HUES64 (cell line): ENCODE results near the gene ZNF282.
"Not testable (repeated sequence)": the region's sequence is repeated elsewhere in the genome, so short reads cannot be mapped to it uniquely, and the experiment has no call there.

Source experiments
- H3K27ac ChIP-seq: 2 replicates; pipeline ENCODE4 v1.7.0; 2013; ENCODE audit warnings: low read depth, low read length, inconsistent platforms
- H3K27me3 ChIP-seq: 2 replicates; pipeline ENCODE4 v1.6.1; 2013; ENCODE audit warnings: mild to moderate bottlenecking, low read length; ENCODE audit not compliant: insufficient read depth
- H3K36me3 ChIP-seq: 2 replicates; pipeline ENCODE4 v1.6.1; 2013; ENCODE audit warnings: mild to moderate bottlenecking, low read length; ENCODE audit not compliant: insufficient read depth
- H3K4me1 ChIP-seq: 2 replicates; pipeline ENCODE4 v1.6.1; 2013; ENCODE audit warnings: mild to moderate bottlenecking, low read length, moderate library complexity; ENCODE audit not compliant: insufficient read depth
- H3K4me3 ChIP-seq: 2 replicates; pipeline ENCODE4 v1.5.1; 2013; ENCODE audit warnings: mild to moderate bottlenecking, low read length, moderate library complexity
- H3K9ac ChIP-seq: 2 replicates; pipeline ENCODE4 v1.6.1; 2013; ENCODE audit warnings: mild to moderate bottlenecking, low read depth, low read length
- H3K9me3 ChIP-seq: 2 replicates; pipeline ENCODE4 v1.6.1; 2013; ENCODE audit warnings: low read depth, low read length; ENCODE audit not compliant: insufficient read depth
- WGBS: fragments of 150-250, 120-280 bp; methylation state at CpG from one replicate; pipeline ENCODE4 v1.1.7; 2013; ENCODE audit warnings: missing lambda C conversion rate; 5-methylcytosine and 5-hydroxymethylcytosine counted together

The ZNF282 gene

DNA sequence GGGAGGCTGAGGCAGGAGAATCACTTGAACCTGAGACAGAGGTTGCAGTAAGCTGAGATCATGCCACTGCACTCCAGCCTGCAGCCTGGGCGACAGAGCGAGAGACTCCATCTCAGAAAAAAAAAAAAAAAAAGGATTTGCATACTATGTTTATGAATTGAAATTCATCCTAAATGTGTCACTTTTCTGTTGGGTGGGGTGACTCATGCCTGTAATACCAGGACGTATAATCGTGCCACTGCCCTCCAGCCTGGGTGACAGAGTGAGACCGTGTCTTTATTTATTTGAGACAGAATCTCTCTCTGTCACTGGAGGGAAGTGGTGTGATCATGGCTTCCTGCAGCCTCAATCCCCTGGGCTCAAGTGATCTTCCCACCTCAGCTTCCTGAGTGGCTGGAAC lies 49.9 kb downstream of the ZNF282 start:
- Histone ChIP-seq H3K9ac (no peak overlapping the region), H3K27me3 (no peaks in the 10 kb centered on the region), H3K27ac (no peak overlapping the region), H3K9me3 (0 out of 2 replicates have a peak, but pooled peaks cover 2% of the 10 kb centered on the region), H3K4me3 (no peak overlapping the region), H3K36me3 (peaks cover 9% of the 10 kb centered on the region), H3K4me1 (no peaks in the 10 kb centered on the region)
- WGBS: 94% methylated on average over 5 of the region's 5 CpGs

GRCh38 chr7:149245744-149246143 lies 50.4 kb downstream of the ZNF282 start:
- 94% methylated on average over 4 of the region's 5 CpGs for WGBS
- Histone ChIP-seq H3K4me3 (no peak overlapping the region), H3K9me3 (0 out of 2 replicates have a peak, but pooled peaks cover 2% of the 10 kb centered on the region), H3K27me3 (no peaks in the 10 kb centered on the region), H3K36me3 (peaks cover 13% of the 10 kb centered on the region), H3K4me1 (no peaks in the 10 kb centered on the region), H3K27ac (no peak overlapping the region), H3K9ac (no peak overlapping the region)

GRCh38 chr7:149248777-149249176 lies 53.4 kb downstream of the ZNF282 start:
- 92% methylated on average over 3 of the region's 3 CpGs for WGBS
- Histone ChIP-seq H3K9me3 (no peaks in the 10 kb centered on the region), H3K4me1 (no peaks in the 10 kb centered on the region), H3K27ac (no peak overlapping the region), H3K27me3 (no peaks in the 10 kb centered on the region), H3K4me3 (no peak overlapping the region), H3K9ac (no peak overlapping the region), H3K36me3 (peaks cover 35% of the 10 kb centered on the region)

DNA sequence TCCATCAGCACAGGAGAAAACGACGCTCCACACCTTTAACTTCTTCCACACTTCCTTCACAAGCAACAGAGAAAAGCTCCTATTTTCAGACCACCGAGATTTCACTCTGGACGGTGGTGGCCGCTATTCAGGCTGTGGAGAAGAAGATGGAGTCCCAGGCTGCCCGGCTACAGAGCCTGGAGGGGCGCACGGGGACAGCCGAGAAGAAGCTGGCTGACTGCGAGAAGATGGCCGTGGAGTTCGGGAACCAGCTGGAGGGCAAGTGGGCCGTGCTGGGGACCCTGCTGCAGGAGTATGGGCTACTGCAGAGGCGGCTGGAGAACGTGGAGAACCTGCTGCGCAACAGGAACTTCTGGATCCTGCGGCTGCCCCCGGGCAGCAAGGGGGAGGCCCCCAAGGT lies 54.8 kb downstream of the ZNF282 start:
- not testable (repeated sequence) for H3K4me3 ChIP-seq, H3K9me3 ChIP-seq, H3K9ac ChIP-seq, H3K4me1 ChIP-seq, H3K27ac ChIP-seq, H3K27me3 ChIP-seq
- peaks cover 49% of the 10 kb centered on the region for H3K36me3 ChIP-seq
- WGBS: 96% methylated on average over 18 of the region's 18 CpGs

DNA sequence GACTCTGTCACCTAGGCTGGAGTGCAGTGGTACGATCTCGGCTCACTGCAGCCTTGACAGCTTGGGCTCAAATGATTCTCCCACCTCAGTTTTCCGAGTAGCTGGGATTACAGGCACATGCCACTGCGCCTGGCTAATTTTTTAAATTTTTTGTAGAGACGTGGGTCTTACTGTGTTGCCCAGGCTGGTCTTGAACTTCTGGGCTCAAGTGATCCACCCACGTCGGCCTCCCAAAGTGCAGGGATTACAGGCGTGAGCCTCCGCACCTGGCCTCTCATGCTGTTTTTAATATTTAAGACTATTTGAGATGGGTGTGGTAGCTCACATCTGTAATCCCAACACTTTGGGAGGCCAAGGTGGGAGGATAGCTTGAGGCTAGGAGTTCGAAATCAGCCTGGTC lies 56.2 kb downstream of the ZNF282 start:
- H3K9ac ChIP-seq, H3K27ac ChIP-seq, H3K27me3 ChIP-seq, H3K4me3 ChIP-seq, H3K4me1 ChIP-seq, H3K9me3 ChIP-seq: not testable (repeated sequence)
- whole genome bisulfite sequencing: 97% methylated on average over 10 of the region's 10 CpGs
- peaks cover 57% of the 10 kb centered on the region for H3K36me3 ChIP-seq

- Histone ChIP-seq H3K36me3 (peaks cover 57% of the 10 kb centered on the region), H3K4me3 (no peak overlapping the region), H3K9ac (no peak overlapping the region)
Observed at GRCh38 chr7:149252378-149252777, 57.0 kb downstream of the ZNF282 start.

DNA sequence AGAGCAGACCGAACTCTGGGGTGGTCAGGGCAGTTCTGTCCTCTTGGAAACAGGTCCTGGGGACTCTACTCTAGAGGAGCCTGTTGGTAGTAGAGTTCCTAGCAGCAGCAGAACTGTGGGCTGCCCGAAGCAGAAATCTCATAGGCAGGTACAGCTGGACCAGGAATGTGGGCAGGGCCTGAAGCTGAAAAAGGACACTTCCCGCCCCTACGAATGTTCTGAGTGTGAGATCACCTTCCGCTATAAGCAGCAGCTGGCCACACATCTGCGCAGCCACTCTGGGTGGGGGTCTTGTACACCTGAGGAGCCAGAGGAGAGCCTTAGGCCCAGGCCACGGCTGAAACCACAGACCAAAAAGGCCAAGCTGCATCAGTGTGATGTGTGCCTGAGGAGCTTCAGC lies 58.3 kb downstream of the ZNF282 start:
- Histone ChIP-seq H3K27ac (no peak overlapping the region), H3K36me3 (peaks cover 57% of the 10 kb centered on the region), H3K4me1 (no peaks in the 10 kb centered on the region), H3K4me3 (no peak overlapping the region), H3K9me3 (no peaks in the 10 kb centered on the region), H3K9ac (no peak overlapping the region), H3K27me3 (no peaks in the 10 kb centered on the region)
- WGBS: 95% methylated on average over 7 of the region's 7 CpGs

More at GRCh38 chr7:149252378-149252777, 57.0 kb downstream of the ZNF282 start:
- H3K9me3 ChIP-seq: no peaks in the 10 kb centered on the region
- H3K27ac ChIP-seq: no peak overlapping the region
- WGBS: 91% methylated on average over 2 of the region's 2 CpGs
- no peaks in the 10 kb centered on the region for H3K27me3 ChIP-seq
- no peaks in the 10 kb centered on the region for H3K4me1 ChIP-seq

GRCh38 chr7:149254181-149254858 lies 59.0 kb downstream of the ZNF282 start:
- Histone ChIP-seq H3K4me3 (no peak overlapping the region), H3K27me3 (no peaks in the 10 kb centered on the region), H3K27ac (no peak overlapping the region), H3K4me1 (no peaks in the 10 kb centered on the region), H3K36me3 (peaks cover 57% of the 10 kb centered on the region), H3K9ac (no peak overlapping the region), H3K9me3 (no peaks in the 10 kb centered on the region)
- WGBS: 97% methylated on average over 16 of the region's 16 CpGs

- Histone ChIP-seq H3K36me3 (peaks cover 54% of the 10 kb centered on the region), H3K9me3 (no peaks in the 10 kb centered on the region), H3K4me1 (no peaks in the 10 kb centered on the region), H3K27ac (no peak overlapping the region), H3K4me3 (no peak overlapping the region), H3K27me3 (no peaks in the 10 kb centered on the region), H3K9ac (no peak overlapping the region)
- 93% methylated on average over 3 of the region's 5 CpGs for WGBS
Observed at GRCh38 chr7:149255174-149255573, 59.8 kb downstream of the ZNF282 start.

DNA sequence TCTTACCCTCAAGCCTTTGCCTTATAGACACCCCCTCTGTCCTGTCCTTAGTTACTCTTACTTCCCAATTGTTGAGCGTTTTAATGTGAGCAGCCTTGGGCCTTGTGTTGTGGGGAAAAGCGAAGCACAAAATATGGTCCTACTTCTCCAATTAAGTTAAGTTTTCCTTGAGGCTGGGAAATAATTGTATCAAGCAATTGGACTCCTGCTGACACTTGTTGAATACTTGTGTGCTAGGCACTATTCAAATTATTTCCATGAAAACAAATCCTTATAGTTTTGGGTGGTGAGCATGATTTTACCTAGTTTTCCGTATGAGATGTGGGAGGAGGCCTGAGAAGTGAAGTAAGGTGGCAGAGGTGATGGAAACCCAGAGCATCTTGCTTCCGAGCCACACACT lies 61.2 kb downstream of the ZNF282 start:
- no peak overlapping the region for H3K4me3 ChIP-seq
- H3K9ac ChIP-seq: no peak overlapping the region
- peaks cover 44% of the 10 kb centered on the region for H3K36me3 ChIP-seq
- no peaks in the 10 kb centered on the region for H3K4me1 ChIP-seq
- 93% methylated on average over 2 of the region's 4 CpGs for WGBS
- no peak overlapping the region for H3K27ac ChIP-seq
- no peaks in the 10 kb centered on the region for H3K9me3 ChIP-seq
- peaks cover 8% of the 10 kb centered on the region for H3K27me3 ChIP-seq

DNA sequence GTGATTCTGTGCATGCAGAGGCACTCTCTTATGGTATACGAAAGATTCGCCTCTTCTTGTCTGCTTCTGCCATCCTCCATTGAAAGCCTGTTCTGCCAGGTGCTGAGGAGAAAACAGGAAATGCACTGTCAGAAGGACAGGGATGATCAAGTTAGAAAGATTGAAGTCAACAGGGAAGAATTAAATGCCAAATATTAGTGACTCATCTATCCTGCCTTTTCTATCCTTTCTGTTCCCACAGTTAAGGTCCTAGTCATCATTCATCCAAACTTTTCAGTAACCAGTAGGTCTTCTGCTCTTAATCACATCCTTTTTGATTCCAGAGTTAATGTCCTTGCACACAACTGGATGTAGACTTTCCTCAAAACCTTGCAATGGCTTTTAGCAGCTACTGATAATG lies 61.8 kb downstream of the ZNF282 start:
- Histone ChIP-seq H3K27me3 (peaks cover 11% of the 10 kb centered on the region), H3K9me3 (no peaks in the 10 kb centered on the region), H3K27ac (no peak overlapping the region), H3K9ac (no peak overlapping the region), H3K4me3 (no peak overlapping the region), H3K36me3 (peaks cover 38% of the 10 kb centered on the region), H3K4me1 (no peaks in the 10 kb centered on the region)
- WGBS: 97% methylated on average over 2 of the region's 2 CpGs

DNA sequence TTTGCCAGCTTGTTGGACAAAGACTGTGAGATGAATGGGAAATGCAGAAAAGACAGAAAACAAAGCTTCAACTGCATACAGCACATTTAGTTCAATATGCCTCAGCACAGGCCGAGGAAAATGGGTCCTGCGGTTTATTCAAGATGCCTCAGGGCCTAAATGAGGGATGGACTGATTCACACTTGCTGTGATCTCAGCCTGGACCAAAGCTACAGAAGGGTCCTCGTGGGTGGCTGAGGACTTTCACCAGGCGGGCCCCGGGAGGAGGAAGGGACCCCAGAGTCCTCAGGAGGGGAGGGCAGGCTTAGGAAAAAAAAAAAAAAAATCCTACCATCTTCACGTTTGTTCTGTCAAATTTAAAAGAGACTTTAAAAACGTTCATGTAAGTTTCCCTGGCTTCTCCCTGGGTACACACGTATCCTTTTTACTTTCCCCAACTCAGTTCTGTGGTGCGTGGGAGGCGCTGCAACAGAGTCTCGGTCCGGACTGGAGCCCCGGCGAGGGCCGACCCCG lies 66.0 kb downstream of the ZNF282 start:
- Histone ChIP-seq H3K36me3 (peaks cover 10% of the 10 kb centered on the region), H3K27me3 (peaks cover 11% of the 10 kb centered on the region), H3K9ac (peak overlapping the region; percentile 76), H3K27ac (no peak overlapping the region), H3K4me1 (no peaks in the 10 kb centered on the region), H3K9me3 (no peaks in the 10 kb centered on the region), H3K4me3 (peak overlapping the region; percentile 65)
- 19% methylated on average over 16 of the region's 16 CpGs for WGBS
